ENCODE data around the gene PRR15.

Gene PRR15

GRCh38 chr7:29565224-29565630, 1.6 kb downstream of the PRR15 start:
- peak overlapping the region; percentile 78 for H3K4me2 ChIP-seq
- H4K20me1 ChIP-seq (ENCODE audit: insufficient read depth) = no peaks in the 10 kb centered on the region
- H3K79me2 ChIP-seq (ENCODE audit: insufficient read depth, low read depth) = no peaks in the 10 kb centered on the region
- H3K27me3 ChIP-seq (ENCODE audit: insufficient read depth, low read depth) = no peaks in the 10 kb centered on the region
- H3K36me3 ChIP-seq (ENCODE audit: insufficient read depth) = no peaks in the 10 kb centered on the region
- peaks cover 41% of the 10 kb centered on the region for H3K4me1 ChIP-seq (ENCODE audit: low read depth, poor library complexity, severe bottlenecking)
- no peak for TF ChIP-seq CTCF (conservative IDR thresholded peaks at IDR 0.05; ENCODE audit: low read depth, low read length)
- H3K4me3 ChIP-seq (IDR thresholded peaks at IDR 0.05; ENCODE audit: insufficient read depth, low read depth, low read length) = no peak overlapping the region
- H3K27ac ChIP-seq = peak overlapping the region; percentile 75
- peak overlapping the region; percentile 71; the same call in 1 of the 2 replicates for H3K9ac ChIP-seq
- H2AFZ ChIP-seq (ENCODE audit: low read depth) = peak overlapping the region; percentile 67

- H3K27me3 ChIP-seq (ENCODE audit: insufficient read depth, low read depth) = no peaks in the 10 kb centered on the region
- no peak for TF ChIP-seq CTCF (conservative IDR thresholded peaks at IDR 0.05; ENCODE audit: low read depth, low read length)
Observed at GRCh38 chr7:29565634-29565981, 2.0 kb downstream of the PRR15 start.

GRCh38 chr7:29565982-29566746, 2.5 kb downstream of the PRR15 start:
- no peak overlapping the region for H2AFZ ChIP-seq (ENCODE audit: low read depth)
- peak overlapping the region; percentile 75; the same call in 1 of the 2 replicates for H3K27ac ChIP-seq
- no peaks in the 10 kb centered on the region for H3K36me3 ChIP-seq (ENCODE audit: insufficient read depth)
- H3K9ac ChIP-seq = peak overlapping the region; percentile 71
- H3K27me3 ChIP-seq (ENCODE audit: insufficient read depth, low read depth) = no peaks in the 10 kb centered on the region
- no peak for TF ChIP-seq CTCF (conservative IDR thresholded peaks at IDR 0.05; ENCODE audit: low read depth, low read length)
- H3K4me2 ChIP-seq = peak overlapping the region; percentile 78; the same call in 1 of the 2 replicates
- H3K4me1 ChIP-seq (ENCODE audit: low read depth, poor library complexity, severe bottlenecking) = peaks cover 45% of the 10 kb centered on the region
- no peaks in the 10 kb centered on the region for H3K79me2 ChIP-seq (ENCODE audit: insufficient read depth, low read depth)
- no peaks in the 10 kb centered on the region for H4K20me1 ChIP-seq (ENCODE audit: insufficient read depth)
- H3K4me3 ChIP-seq (IDR thresholded peaks at IDR 0.05; ENCODE audit: insufficient read depth, low read depth, low read length) = no peak overlapping the region

More at GRCh38 chr7:29565634-29565981, 2.0 kb downstream of the PRR15 start:
- Histone ChIP-seq H3K4me2 (peak overlapping the region; percentile 78), H3K79me2 (ENCODE audit: insufficient read depth, low read depth) (no peaks in the 10 kb centered on the region), H2AFZ (ENCODE audit: low read depth) (no peak overlapping the region), H3K4me1 (ENCODE audit: low read depth, poor library complexity, severe bottlenecking) (peaks cover 45% of the 10 kb centered on the region), H4K20me1 (ENCODE audit: insufficient read depth) (no peaks in the 10 kb centered on the region), H3K9ac (peak overlapping the region; percentile 71; the same call in 1 of the 2 replicates), H3K4me3 (IDR thresholded peaks at IDR 0.05; ENCODE audit: insufficient read depth, low read depth, low read length) (no peak overlapping the region), H3K36me3 (ENCODE audit: insufficient read depth) (no peaks in the 10 kb centered on the region), H3K27ac (peak overlapping the region; percentile 75; the same call in 1 of the 2 replicates)

GRCh38 chr7:29567174-29567573, 3.5 kb downstream of the PRR15 start:
- Histone ChIP-seq H3K27me3 (ENCODE audit: insufficient read depth, low read depth) (no peaks in the 10 kb centered on the region), H3K36me3 (ENCODE audit: insufficient read depth) (no peaks in the 10 kb centered on the region), H2AFZ (ENCODE audit: low read depth) (no peak overlapping the region), H3K9ac (peak overlapping the region; percentile 71; the same call in 1 of the 2 replicates), H3K4me3 (IDR thresholded peaks at IDR 0.05; ENCODE audit: insufficient read depth, low read depth, low read length) (no peak overlapping the region), H3K4me1 (ENCODE audit: low read depth, poor library complexity, severe bottlenecking) (peaks cover 40% of the 10 kb centered on the region), H3K27ac (no peak overlapping the region), H4K20me1 (ENCODE audit: insufficient read depth) (no peaks in the 10 kb centered on the region), H3K4me2 (0 out of 2 replicates have a peak overlapping the region, but pooled peaks have one; percentile 14), H3K79me2 (ENCODE audit: insufficient read depth, low read depth) (no peaks in the 10 kb centered on the region)
- no peak for TF ChIP-seq CTCF (conservative IDR thresholded peaks at IDR 0.05; ENCODE audit: low read depth, low read length)
